Sigmoid colon (tissue), 7 donors: ENCODE measurements around the gene FZD1. TPM values are rescaled to one million over a fixed set of nuclear protein-coding genes. Genes with fewer than 3 reads are reported as not detected.

ENCODE experiments used
- DNase-seq: peaks from one replicate; pipeline ENCODE4 v3.0.0-alpha.2; 2019
- H3K27ac ChIP-seq, 4 donors: fragments of 200-600 bp; sonication (generic); one replicate each; pipeline ENCODE4 v1.5.1; 2016 to 2019; ENCODE audit warnings: mild to moderate bottlenecking in 1 of 4
- H3K27me3 ChIP-seq, 3 donors: fragments of 200-600 bp; sonication (generic); one replicate each; pipeline ENCODE4 v1.5.1; 2019; ENCODE audit warnings: mild to moderate bottlenecking in 1 of 3
- H3K36me3 ChIP-seq, 4 donors: fragments of 200-600 bp; sonication (generic); one replicate each; pipeline ENCODE4 v1.5.1; 2016 to 2019
- H3K4me1 ChIP-seq, 4 donors: fragments of 200-600 bp; sonication (generic); one replicate each; pipeline ENCODE4 v1.5.1; 2017 to 2019
- H3K4me3 ChIP-seq, 4 donors: fragments of 200-600 bp; sonication (generic); one replicate each; pipeline ENCODE4 v1.5.1; 2017 to 2019; ENCODE audit warnings: mild to moderate bottlenecking in 2 of 4, moderate library complexity in 1 of 4
- H3K9me3 ChIP-seq, 4 donors: fragments of 200-600 bp in 3 of 4; sonication (generic) in 3 of 4; one replicate each; pipeline versions ENCODE4 v1.5.1 to v1.6.1; 2013 to 2019
- CTCF ChIP-seq, 4 experiments: fragments of 450-650 bp in 3 of 4; fragments of 200-600 bp in 1 of 4; IDR thresholded peaks; one replicate each; pipeline ENCODE4 v1.5.1; 2016 to 2019; ENCODE audit warnings: antibody characterized with exemption in 4 of 4, mild to moderate bottlenecking in 3 of 4, moderate library complexity in 2 of 4
- EP300 ChIP-seq, 4 donors: sonication (generic); formaldehyde crosslinking; IDR thresholded peaks; one replicate each; pipeline ENCODE4 v1.6.1; 2017; ENCODE audit warnings: antibody characterized with exemption in 4 of 4
- POLR2A ChIP-seq, 2 donors: fragments of 450-650 bp; IDR thresholded peaks; one replicate each; pipeline ENCODE4 v1.6.1; 2016; ENCODE audit warnings: antibody characterized with exemption in 2 of 2, mild to moderate bottlenecking in 2 of 2, moderate library complexity in 2 of 2
- POLR2AphosphoS5 ChIP-seq, 4 donors: sonication (generic); formaldehyde crosslinking; IDR thresholded peaks; one replicate each; pipeline ENCODE4 v1.6.1; 2017; ENCODE audit warnings: antibody characterized with exemption in 4 of 4
- WGBS, 2 donors: extraction: QIAGEN DNeasy Blood & Tissue Kit; methylation state at CpG; one replicate each; pipeline ENCODE4 v1.1.7; 2013; 5-methylcytosine and 5-hydroxymethylcytosine counted together
- intact Hi-C: fragments of 100-400 bp; cut with DNase I; formaldehyde crosslinking; loops from one replicate; pipeline ENCODE4 v1.15.1; 2023
- polyA plus RNA-seq, 3 donors: library from polyadenylated mRNA; stranded (reverse); fragments of 200-250 nt; gene quantifications; one replicate each; pipeline ENCODE4 v1.2.3, GENCODE V29; 2013
- total RNA-seq, 4 donors: library from RNA; depleted of rRNA; stranded (reverse); fragments of >200 nt; gene quantifications; one replicate each; pipeline ENCODE4 v1.1.0, GENCODE V29; 2016
- donor health status: healthy with polysubstance abuse.
- donor health status: Bipolar disorder and iron deficiency.
- donor health status: healthy.

Gene FZD1
- total and polyA plus RNA-seq, 7 donors, result 1.2 to 20.5 (median 14.5) TPM

- DNase-seq, result no peak
- no peak overlapping the region for H3K4me3 ChIP-seq
- no peaks in the 10 kb centered on the region for H3K27me3 ChIP-seq
- intact Hi-C loops, result no loop called here
- no peaks in the 10 kb centered on the region for H3K36me3 ChIP-seq
- H3K27ac ChIP-seq, result no peak overlapping the region
- no peaks in the 10 kb centered on the region for H3K9me3 ChIP-seq
- TF ChIP-seq EP300 (IDR thresholded peaks at IDR 0.05) (no peak), CTCF (IDR thresholded peaks at IDR 0.05) (no peak), POLR2A (IDR thresholded peaks at IDR 0.05) (no peak)
- no peaks in the 10 kb centered on the region for H3K4me1 ChIP-seq
- 60 to 65% methylated on average over 1 of the region's 1 CpG for WGBS, 2 donors
These were observed 16.0 kb downstream of the FZD1 start for GRCh38 chr7:91280185-91280584.

GRCh38 chr7:91280604-91281003 is 16.4 kb downstream of the FZD1 start:
- Histone ChIP-seq H3K9me3 (no peaks in the 10 kb centered on the region), H3K27me3 (no peaks in the 10 kb centered on the region), H3K36me3 (no peaks in the 10 kb centered on the region), H3K4me3 (no peak overlapping the region), H3K4me1 (no peaks in the 10 kb centered on the region), H3K27ac (no peak overlapping the region)
- TF ChIP-seq EP300 (IDR thresholded peaks at IDR 0.05) (no peak), POLR2AphosphoS5 (IDR thresholded peaks at IDR 0.05) (no peak), POLR2A (IDR thresholded peaks at IDR 0.05) (no peak), CTCF (IDR thresholded peaks at IDR 0.05) (no peak)
- intact Hi-C loops, result no loop called here
- DNase-seq, result no peak
- WGBS, 2 donors, result 88 to 93% methylated on average over 1 of the region's 1 CpG

GRCh38 chr7:91285696-91286355 is 21.6 kb downstream of the FZD1 start:
- TF ChIP-seq CTCF (IDR thresholded peaks at IDR 0.05) (no peak), EP300 (IDR thresholded peaks at IDR 0.05) (no peak), POLR2AphosphoS5 (IDR thresholded peaks at IDR 0.05) (no peak), POLR2A (IDR thresholded peaks at IDR 0.05) (no peak)
- Histone ChIP-seq H3K36me3 (no peaks in the 10 kb centered on the region), H3K9me3 (no peaks in the 10 kb centered on the region), H3K27ac (no peak overlapping the region), H3K4me3 (no peak overlapping the region), H3K27me3 (no peaks in the 10 kb centered on the region), H3K4me1 (peaks cover 0 to 7% (median 0%) of the 10 kb centered on the region in 4 donors)
- no peak for DNase-seq
- 76 to 82% methylated on average over 7 of the region's 7 CpGs for WGBS, 2 donors
- intact Hi-C loops, result no loop called here

- H3K27ac ChIP-seq, result no peak overlapping the region
- H3K4me1 ChIP-seq, result peaks cover 0 to 7% (median 0%) of the 10 kb centered on the region in 4 donors
- no peak for DNase-seq
- no peaks in the 10 kb centered on the region for H3K36me3 ChIP-seq
- 83 to 85% methylated on average over 6 of the region's 6 CpGs for WGBS, 2 donors
- no peaks in the 10 kb centered on the region for H3K9me3 ChIP-seq
- H3K4me3 ChIP-seq, result no peak overlapping the region
- no peak for TF ChIP-seq EP300 (IDR thresholded peaks at IDR 0.05)
- intact Hi-C loops, result no loop called here
- H3K27me3 ChIP-seq, result no peaks in the 10 kb centered on the region
These were observed 22.2 kb downstream of the FZD1 start for GRCh38 chr7:91286432-91286831.

GRCh38 chr7:91287371-91288084 is 23.3 kb downstream of the FZD1 start:
- no peak for DNase-seq
- intact Hi-C loops, result no loop called here
- Histone ChIP-seq H3K9me3 (no peaks in the 10 kb centered on the region), H3K4me3 (no peak overlapping the region), H3K36me3 (no peaks in the 10 kb centered on the region), H3K27ac (peak overlapping the region in 1 of 4 donors; percentile 17), H3K27me3 (no peaks in the 10 kb centered on the region), H3K4me1 (peaks cover 0 to 7% (median 0%) of the 10 kb centered on the region in 4 donors)
- 59 to 63% methylated on average over 4 of the region's 4 CpGs for WGBS, 2 donors
- TF ChIP-seq CTCF (IDR thresholded peaks at IDR 0.05), result no peak
- TF ChIP-seq POLR2AphosphoS5 (IDR thresholded peaks at IDR 0.05), result no peak
- no peak for TF ChIP-seq EP300 (IDR thresholded peaks at IDR 0.05)
- TF ChIP-seq POLR2A (IDR thresholded peaks at IDR 0.05), result no peak
